A204.1 (cell line): ENCODE results near the gene ZFYVE28.

Experiments
- FAIRE-seq: peaks from 2 replicates; lab custom pipeline; 2012; peaks lifted over from hg19 to GRCh38; lab: Jason Lieb, UNC

ZFYVE28 gene

GRCh38 chr4:2366252-2367192 is 51.9 kb downstream of the ZFYVE28 start:
- no peak for FAIRE-seq

DNA sequence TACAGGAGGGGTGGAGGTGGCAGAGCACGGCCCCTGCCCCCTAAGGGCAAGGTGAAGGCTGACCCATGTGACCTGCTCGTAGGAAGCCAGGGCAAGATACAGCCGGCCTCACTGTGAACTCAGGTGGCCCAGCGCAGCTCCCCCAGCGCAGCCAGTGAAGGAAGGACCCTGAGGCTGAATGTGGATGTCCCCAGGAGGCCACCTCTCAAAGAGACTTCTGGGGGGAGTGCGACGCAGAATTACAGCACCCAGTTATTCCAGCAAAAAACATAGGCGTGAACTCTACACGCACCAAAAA is 52.6 kb downstream of the ZFYVE28 start:
- no peak for FAIRE-seq

GRCh38 chr4:2365054-2365912 is 53.2 kb downstream of the ZFYVE28 start:
- FAIRE-seq: no peak

DNA sequence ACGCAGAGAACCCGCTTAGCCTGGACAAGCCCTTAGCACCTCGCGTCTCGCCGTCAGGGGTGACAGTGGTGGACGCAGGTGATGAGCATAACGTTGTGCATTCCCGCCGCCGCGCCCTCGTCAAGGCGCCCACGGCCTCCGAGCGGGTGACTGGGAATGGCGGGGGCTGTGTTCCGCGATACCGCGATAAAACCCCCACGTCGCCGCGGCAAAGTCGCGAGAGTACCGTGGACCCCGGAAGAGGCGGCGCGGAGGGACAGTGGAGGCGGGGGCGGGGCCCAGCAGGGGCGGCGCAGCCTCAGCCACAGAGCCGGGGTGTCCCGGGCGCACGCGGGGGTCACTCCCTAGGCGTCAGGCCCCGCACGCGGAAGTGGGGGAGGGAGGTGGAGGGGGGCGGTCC is 53.8 kb downstream of the ZFYVE28 start:
- no peak for FAIRE-seq

- FAIRE-seq: no peak
Observed at GRCh38 chr4:2363951-2364653, 54.3 kb downstream of the ZFYVE28 start.

GRCh38 chr4:2363056-2363721 is 55.3 kb downstream of the ZFYVE28 start:
- no peak for FAIRE-seq

GRCh38 chr4:2362266-2363055 is 56.0 kb downstream of the ZFYVE28 start:
- no peak for FAIRE-seq

DNA sequence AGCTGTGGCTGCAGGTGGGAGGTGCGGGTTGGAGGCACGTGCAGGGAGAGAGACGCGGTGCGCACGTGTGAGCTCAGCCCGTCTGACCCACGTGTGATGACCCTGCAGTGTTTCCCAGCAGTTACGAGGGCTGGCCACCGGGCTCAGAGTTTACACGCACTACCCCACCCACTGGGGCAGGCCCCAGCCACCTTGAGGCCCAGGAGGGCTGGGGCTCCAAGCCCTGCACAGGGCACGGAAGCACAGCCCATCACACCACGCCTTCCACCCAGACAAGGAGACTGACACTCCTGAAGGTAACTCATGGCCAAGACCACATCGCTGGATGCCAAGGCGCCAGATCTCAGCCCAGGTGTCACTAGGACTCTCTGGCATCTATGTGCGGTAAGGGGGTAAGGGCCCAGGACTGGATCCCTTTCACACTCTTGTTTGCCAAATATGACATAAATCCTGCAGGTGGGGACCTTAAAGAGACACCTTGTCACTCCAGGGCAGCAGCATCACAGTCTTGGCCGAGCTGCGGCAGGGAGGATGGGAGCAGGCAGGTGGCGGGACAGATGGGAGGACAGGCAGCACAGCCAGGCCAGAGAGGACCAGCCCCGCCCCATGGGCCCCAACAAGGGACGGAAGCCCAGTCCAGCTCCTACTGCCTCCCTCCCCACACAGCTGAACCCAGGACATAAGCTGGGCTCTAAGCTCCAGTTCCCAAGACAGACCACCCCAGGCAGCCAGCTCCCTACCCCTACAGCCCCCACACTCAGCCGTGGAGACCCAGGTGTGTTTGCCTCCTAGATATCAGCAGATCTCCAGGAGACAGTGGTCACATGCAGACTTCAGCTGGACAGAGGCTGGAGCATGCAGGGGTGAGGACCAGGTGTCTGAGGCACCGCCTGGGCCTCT is 56.8 kb downstream of the ZFYVE28 start:
- FAIRE-seq: no peak

GRCh38 chr4:2360396-2360730 is 58.1 kb downstream of the ZFYVE28 start:
- FAIRE-seq: no peak

DNA sequence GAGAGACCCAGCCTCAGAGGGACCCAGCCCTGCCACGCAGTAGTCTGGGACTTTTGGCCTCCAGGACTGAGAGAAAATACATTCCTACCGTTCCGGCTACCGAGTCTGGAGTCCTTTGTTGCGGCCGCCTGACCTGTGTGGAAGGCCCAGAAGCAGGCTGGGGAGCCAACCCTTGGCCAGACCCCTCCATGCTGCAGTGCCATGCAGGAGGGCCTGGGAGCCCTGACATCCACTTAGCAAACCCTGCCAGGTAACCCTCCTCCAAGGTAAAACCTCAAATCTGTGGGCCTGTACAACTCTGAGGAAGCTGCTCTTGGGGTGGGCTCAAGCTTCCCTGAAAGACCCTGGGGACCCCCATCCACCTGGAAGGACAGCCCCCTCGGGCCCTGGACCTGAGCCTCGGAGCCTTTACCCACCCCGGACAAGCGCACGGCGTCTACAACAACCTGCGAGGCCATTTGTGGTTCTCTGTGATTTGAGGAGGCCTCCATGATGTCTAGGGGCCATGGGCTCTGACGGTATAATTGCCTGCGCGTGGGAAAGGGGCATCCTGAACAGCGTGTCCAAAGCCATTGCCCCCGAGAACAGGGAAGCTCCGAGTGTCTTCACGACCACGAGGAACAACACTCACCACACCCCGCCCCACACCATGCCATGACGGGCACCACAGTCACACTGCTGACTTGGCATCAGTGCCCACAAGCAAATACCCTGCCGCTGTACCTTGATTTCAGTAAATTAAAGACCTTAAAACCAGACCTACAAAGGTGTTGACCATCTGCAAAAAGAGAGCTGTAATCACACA is 58.7 kb downstream of the ZFYVE28 start:
- no peak for FAIRE-seq

DNA sequence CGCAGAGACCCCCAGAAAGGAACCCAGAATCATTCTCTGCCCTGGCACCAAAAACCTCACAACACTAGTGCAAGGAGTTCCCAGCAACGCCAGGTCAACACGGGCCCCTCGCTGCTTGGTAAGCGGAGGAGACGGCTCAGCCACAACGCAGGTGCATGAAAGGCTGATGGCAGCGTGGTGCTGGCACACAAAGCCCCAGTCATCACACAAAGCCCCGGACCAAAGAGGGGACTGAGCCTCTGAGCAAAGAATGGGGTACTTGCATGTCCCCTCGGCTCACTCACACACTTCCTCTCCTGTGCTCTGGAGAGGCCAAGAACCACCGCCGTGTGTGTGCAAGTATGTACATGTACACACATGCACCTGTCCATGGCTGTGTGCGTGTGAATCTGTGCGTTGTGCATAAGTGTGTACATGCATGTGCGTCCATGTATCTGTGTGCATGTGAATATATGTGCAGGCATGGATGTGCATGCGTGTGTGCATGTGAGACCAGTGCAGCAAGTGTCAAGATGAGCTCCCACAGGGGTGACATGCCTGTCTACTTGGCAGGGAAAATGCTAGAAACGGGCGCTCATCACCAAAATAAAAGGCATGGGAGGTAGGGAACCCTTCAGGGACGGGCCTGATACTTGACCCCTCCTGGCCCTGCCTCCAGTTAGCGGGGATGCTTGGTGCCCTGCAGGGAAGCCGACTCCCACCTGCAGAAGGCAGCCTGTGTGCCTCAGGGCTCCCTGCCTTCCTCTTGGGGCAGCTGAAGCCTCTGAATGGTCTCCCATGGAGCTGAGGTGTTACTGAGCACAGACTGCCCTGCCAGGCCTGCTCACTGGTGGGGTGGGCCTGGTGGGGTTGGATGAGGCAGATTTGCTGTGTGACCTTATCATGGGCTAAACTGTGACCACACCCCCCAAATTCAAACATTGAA is 60.4 kb downstream of the ZFYVE28 start:
- FAIRE-seq: no peak

GRCh38 chr4:2356123-2357069 is 62.0 kb downstream of the ZFYVE28 start:
- no peak for FAIRE-seq

- no peak for FAIRE-seq
Observed at GRCh38 chr4:2354760-2355159, 63.7 kb downstream of the ZFYVE28 start.

GRCh38 chr4:2354118-2354517 is 64.3 kb downstream of the ZFYVE28 start:
- no peak for FAIRE-seq

DNA sequence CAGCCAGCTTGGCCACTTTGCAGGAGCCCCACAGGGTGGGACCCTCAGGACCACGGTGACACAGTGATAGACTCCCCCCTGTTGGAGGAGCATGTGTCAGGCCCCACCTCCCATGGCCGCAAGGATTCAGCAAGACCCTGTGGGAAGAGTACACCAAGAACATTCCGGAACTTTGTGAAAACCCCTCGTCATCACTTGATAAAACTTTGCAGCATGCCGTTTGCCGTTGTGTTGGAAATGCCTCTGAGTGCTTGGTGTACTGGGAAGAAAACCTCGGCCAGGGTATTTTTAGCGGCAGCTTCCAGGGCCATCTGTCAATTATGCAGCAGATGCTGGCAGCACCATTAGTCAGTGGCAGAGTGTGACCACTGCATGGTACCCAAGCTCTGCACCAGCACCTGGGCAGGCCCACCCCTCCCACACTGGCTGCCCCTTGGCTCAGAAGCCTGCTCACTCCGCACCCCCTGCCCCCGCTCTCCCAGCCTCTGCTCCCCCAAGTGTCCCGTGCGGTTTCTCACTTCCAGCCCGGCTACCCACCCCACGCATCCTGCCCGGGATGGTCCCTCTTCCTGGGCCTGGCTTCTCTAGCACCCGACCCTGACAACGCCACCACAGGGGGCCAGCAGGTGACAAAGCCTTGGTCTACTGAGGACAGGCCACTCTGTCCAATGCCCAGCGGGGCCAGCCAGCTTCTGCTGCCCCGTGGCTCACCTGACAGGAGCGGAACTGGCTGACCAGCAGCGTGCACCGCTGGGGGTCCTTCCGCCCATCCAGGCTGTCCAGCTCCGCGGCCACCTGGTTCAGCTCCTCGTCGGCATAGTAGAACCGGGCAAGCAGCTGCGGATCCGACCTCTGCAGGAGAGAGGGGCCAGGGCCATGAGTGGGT is 65.0 kb downstream of the ZFYVE28 start:
- no peak for FAIRE-seq

GRCh38 chr4:2352729-2353221 is 65.7 kb downstream of the ZFYVE28 start:
- no peak for FAIRE-seq
